Stimulated activated CD4-positive, alpha-beta T cell treated with anti-CD3 and anti-CD28 coated beads, Interleukin-4, amount 100 ng/mL, for 48 hours (primary cell): ENCODE data around the gene MALT1.

Experiments
- DNase-seq, 2 donors: peaks; one replicate each; pipeline ENCODE4 v3.0.0-alpha.2; 2020; ENCODE audit warnings: low read depth in 2 of 2

The MALT1 gene

GRCh38 chr18:58653814-58654509 lies 17.3 kb upstream of the MALT1 start:
- no peak for DNase-seq

- no peak for DNase-seq
These were observed 16.2 kb upstream of the MALT1 start for GRCh38 chr18:58654896-58655614.

GRCh38 chr18:58657081-58657480 lies 14.2 kb upstream of the MALT1 start:
- no peak for DNase-seq

GRCh38 chr18:58657494-58657893 lies 13.8 kb upstream of the MALT1 start:
- DNase-seq, result no peak

- DNase-seq, result no peak
These were observed 11.6 kb upstream of the MALT1 start for GRCh38 chr18:58659691-58660090.

GRCh38 chr18:58660915-58661314 lies 10.3 kb upstream of the MALT1 start:
- no peak for DNase-seq

GRCh38 chr18:58661423-58661822 lies 9.8 kb upstream of the MALT1 start:
- no peak for DNase-seq

- no peak for DNase-seq
These were observed 9.1 kb upstream of the MALT1 start for GRCh38 chr18:58662118-58662517.

GRCh38 chr18:58666176-58666575 lies 5.1 kb upstream of the MALT1 start:
- DNase-seq, result no peak

- DNase-seq, result no peak
These were observed 3.1 kb upstream of the MALT1 start for GRCh38 chr18:58668211-58668610.

- DNase-seq, result no peak
These were observed 2.4 kb upstream of the MALT1 start for GRCh38 chr18:58668897-58669296.

- DNase-seq, result no peak
These were observed 1.4 kb upstream of the MALT1 start for GRCh38 chr18:58669731-58670378.

GRCh38 chr18:58670404-58671110 lies 708 bp upstream of the MALT1 start:
- no peak for DNase-seq

- peak in 1 of 2 donors; percentile 37 for DNase-seq
These were observed 633 bp downstream of the MALT1 start for GRCh38 chr18:58671632-58672564.

GRCh38 chr18:58674159-58674558 lies 2.9 kb downstream of the MALT1 start:
- DNase-seq, result no peak

GRCh38 chr18:58674863-58675472 lies 3.7 kb downstream of the MALT1 start:
- no peak for DNase-seq

GRCh38 chr18:58676270-58676669 lies 5.0 kb downstream of the MALT1 start:
- DNase-seq, result no peak

GRCh38 chr18:58682429-58683069 lies 11.3 kb downstream of the MALT1 start:
- DNase-seq, result no peak

GRCh38 chr18:58687871-58688308 lies 16.6 kb downstream of the MALT1 start:
- DNase-seq, result no peak

- no peak for DNase-seq
These were observed 19.0 kb downstream of the MALT1 start for GRCh38 chr18:58690259-58690658.
